GM12864 (cell line): ENCODE data around the gene MISP.

Experiments used
- DNase-seq: peaks from one replicate; pipeline ENCODE4 v3.0.0-alpha.2; 2011; ENCODE audit warnings: low read depth
- H3K4me3 ChIP-seq: 2 replicates; pipeline ENCODE4 v1.5.1; 2011; ENCODE audit warnings: mild to moderate bottlenecking, low read depth, low read length, control low read depth
- TF ChIP-seq, protein P1 (sequence below): IDR thresholded peaks from 2 replicates; pipeline ENCODE4 v1.5.1; 2011; ENCODE audit warnings: low read depth, mild to moderate bottlenecking, moderate library complexity, low read length, control low read depth, inconsistent platforms; ENCODE audit errors: missing control alignments

Gene MISP

GRCh38 chr19:756821-757688 lies 6.1 kb downstream of the MISP start:
- TF ChIP-seq, protein P1, sequence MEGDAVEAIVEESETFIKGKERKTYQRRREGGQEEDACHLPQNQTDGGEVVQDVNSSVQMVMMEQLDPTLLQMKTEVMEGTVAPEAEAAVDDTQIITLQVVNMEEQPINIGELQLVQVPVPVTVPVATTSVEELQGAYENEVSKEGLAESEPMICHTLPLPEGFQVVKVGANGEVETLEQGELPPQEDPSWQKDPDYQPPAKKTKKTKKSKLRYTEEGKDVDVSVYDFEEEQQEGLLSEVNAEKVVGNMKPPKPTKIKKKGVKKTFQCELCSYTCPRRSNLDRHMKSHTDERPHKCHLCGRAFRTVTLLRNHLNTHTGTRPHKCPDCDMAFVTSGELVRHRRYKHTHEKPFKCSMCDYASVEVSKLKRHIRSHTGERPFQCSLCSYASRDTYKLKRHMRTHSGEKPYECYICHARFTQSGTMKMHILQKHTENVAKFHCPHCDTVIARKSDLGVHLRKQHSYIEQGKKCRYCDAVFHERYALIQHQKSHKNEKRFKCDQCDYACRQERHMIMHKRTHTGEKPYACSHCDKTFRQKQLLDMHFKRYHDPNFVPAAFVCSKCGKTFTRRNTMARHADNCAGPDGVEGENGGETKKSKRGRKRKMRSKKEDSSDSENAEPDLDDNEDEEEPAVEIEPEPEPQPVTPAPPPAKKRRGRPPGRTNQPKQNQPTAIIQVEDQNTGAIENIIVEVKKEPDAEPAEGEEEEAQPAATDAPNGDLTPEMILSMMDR = no peak
- no peak for DNase-seq
- H3K4me3 ChIP-seq = no peak overlapping the region

GRCh38 chr19:757811-758668 lies 7.1 kb downstream of the MISP start:
- TF ChIP-seq, protein P1 = no peak
- no peak overlapping the region for H3K4me3 ChIP-seq
- no peak for DNase-seq

DNA sequence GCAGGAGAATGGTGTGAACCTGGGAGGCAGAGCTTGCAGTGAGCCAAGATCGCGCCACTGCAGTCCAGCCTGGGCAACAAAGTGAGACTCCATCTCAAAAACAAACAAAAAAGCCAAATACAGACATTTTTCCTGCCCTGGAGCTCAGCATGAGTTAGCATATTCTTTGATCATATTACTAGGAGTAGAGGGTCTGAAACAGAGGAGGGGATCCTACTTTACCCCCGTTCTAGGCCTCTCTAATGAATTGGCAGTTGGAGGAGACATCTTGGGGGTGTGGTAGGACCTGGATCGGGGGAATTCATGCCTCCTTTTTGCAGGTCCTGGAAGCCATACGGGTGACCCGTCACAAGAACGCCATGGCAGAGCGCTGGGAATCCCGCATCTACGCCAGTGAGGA lies 12.3 kb downstream of the MISP start:
- H3K4me3 ChIP-seq = no peak overlapping the region
- TF ChIP-seq, protein P1 = no peak
- DNase-seq = no peak

DNA sequence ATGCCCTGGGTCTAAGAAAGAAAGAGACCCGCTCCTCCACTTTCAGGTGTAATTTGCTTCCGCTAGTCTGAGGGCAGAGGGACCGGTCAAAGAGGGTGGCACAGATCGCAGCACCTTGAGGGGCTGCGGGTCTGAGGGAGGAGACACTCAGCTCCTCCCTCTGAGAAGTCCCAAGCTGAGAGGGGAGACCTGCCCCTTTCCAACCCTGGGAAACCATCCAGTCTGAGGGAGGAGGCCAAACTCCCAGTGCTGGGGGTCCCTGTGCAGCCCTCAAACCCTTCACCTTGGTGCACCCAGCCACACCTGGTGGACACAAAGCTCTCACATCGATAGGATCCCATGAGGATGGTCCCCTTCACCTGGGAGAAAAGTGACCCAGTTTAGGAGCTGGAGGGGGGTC lies 13.0 kb downstream of the MISP start:
- no peak overlapping the region for H3K4me3 ChIP-seq
- DNase-seq = no peak
- TF ChIP-seq, protein P1 = no peak

DNA sequence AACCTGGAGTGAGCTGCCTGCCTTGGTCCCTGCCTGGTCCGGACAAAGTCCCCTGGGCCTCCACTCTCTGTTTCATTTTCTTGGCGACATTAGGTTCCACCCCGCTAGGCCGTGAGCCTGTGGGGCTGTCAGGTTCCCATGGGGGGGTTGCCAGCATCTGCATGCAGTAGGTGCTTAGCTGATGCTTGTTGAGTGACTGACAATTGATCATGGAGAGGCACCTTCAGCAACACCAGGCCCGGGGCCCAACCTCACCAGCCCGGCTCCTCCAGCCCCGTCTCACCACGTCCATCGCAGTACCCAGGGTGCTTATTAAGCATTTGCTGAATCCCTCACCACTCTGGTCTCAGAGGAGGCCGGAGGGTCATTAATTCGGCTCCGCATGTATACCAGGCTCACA lies 13.4 kb downstream of the MISP start:
- TF ChIP-seq, protein P1 = no peak
- DNase-seq = no peak
- no peak overlapping the region for H3K4me3 ChIP-seq

DNA sequence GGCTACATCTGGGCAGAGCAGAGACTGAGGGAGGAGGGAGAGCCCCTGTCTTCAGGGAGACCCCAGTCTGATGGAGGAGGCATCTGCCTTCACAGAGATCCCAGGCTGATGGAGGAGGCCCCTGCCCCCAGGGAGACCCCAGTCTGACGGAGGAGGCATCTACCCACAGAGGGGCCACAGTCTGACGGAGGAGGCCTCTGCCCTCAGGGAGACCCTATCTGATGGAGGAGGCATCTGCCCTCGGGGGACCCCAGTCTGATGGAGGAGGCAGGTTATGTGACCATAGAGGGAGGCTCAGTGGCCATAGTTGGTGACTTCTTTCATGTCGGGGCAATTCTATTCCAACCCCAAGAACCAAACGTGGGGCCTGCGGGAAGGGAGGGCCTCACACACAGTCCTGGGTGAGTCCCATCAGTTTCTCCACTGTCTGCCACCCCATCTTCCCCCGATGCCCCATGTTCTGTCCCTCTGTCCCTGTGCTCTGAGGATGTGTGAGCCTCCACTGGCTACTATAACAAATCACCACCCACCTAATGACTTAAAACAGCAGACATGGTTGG lies 14.3 kb downstream of the MISP start:
- TF ChIP-seq, protein P1 = no peak
- no peak overlapping the region for H3K4me3 ChIP-seq
- DNase-seq = no peak
